ENCODE data around the gene NR1H4. TPM values are rescaled to one million over a fixed set of nuclear protein-coding genes. Genes with fewer than 3 reads are reported as not detected.

NR1H4 gene
- total and polyA plus RNA-seq, 8 donors: 0.20 to 0.72 (median 0.44) TPM; not detected in 2

GRCh38 chr12:100608776-100609175 is 135.1 kb downstream of the NR1H4 start:
- ATAC-seq (peak; percentile 59), DNase-seq (peak in 2 of 4 donors; percentile 50 to 57)
- H3K9me3 ChIP-seq: peaks cover 0 to 2% of the 10 kb centered on the region in 2 donors
- peaks cover 0 to 2% of the 10 kb centered on the region in 2 donors for H3K36me3 ChIP-seq
- H3K27ac ChIP-seq: no peak overlapping the region
- no peaks in the 10 kb centered on the region for H3K4me1 ChIP-seq
- intact Hi-C loops (cut with DNase I): no loop called here
- H3K27me3 ChIP-seq: no peaks in the 10 kb centered on the region
- H3K4me3 ChIP-seq: no peak overlapping the region
- no peak for TF ChIP-seq CTCF (IDR thresholded peaks at IDR 0.05)

GRCh38 chr12:100610666-100611430 is 137.2 kb downstream of the NR1H4 start:
- H3K27ac ChIP-seq: no peak overlapping the region
- no peaks in the 10 kb centered on the region for H3K4me1 ChIP-seq
- ATAC-seq (no peak), DNase-seq (no peak)
- intact Hi-C loops (cut with DNase I): no loop called here
- no peak overlapping the region for H3K4me3 ChIP-seq
- no peaks in the 10 kb centered on the region for H3K27me3 ChIP-seq
- H3K9me3 ChIP-seq: peaks cover 0 to 2% of the 10 kb centered on the region in 2 donors
- no peak for TF ChIP-seq CTCF (IDR thresholded peaks at IDR 0.05)
- H3K36me3 ChIP-seq: peaks cover 0 to 4% of the 10 kb centered on the region in 2 donors

- no peaks in the 10 kb centered on the region for H3K9me3 ChIP-seq
- intact Hi-C loops (cut with DNase I): no loop called here
- no peak for ATAC-seq
- DNase-seq: no peak
- H3K27me3 ChIP-seq: no peaks in the 10 kb centered on the region
- H3K36me3 ChIP-seq: peaks cover 0 to 4% of the 10 kb centered on the region in 2 donors
- TF ChIP-seq CTCF (IDR thresholded peaks at IDR 0.05): no peak
- no peaks in the 10 kb centered on the region for H3K4me1 ChIP-seq
- no peak overlapping the region for H3K4me3 ChIP-seq
- H3K27ac ChIP-seq: no peak overlapping the region
Measured at GRCh38 chr12:100612606-100613005, 138.9 kb downstream of the NR1H4 start.

Other genes starting within 250 kb of the NR1H4 start
- 1 to 10 TPM; 1.7 to 1.8 TPM for gene DEPDC4, start 206.8 kb upstream of the NR1H4 start, total RNA-seq
- 1 to 10 TPM; 4.7 to 9.8 (median 6.9) TPM for gene DEPDC4, start 206.8 kb upstream of the NR1H4 start, polyA plus RNA-seq (ENCODE audit: insufficient read length in 6 of 6)
- gene SCYL2, start 206.7 kb upstream of the NR1H4 start, total RNA-seq: 10 to 100 TPM; 48.9 to 49.0 TPM
- 10 to 100 TPM; 57.0 to 69.9 (median 62.8) TPM for gene SCYL2, start 206.7 kb upstream of the NR1H4 start, polyA plus RNA-seq (ENCODE audit: insufficient read length in 6 of 6)
- gene SLC17A8, start 116.8 kb upstream of the NR1H4 start, total RNA-seq: under 1 TPM; 0.13 to 0.61 TPM
- gene SLC17A8, start 116.8 kb upstream of the NR1H4 start, polyA plus RNA-seq (ENCODE audit: insufficient read length in 6 of 6): 1 to 10 TPM; 2.2 to 4.0 (median 3.3) TPM
- 10 to 100 TPM; 14.7 to 15.8 TPM for gene GAS2L3, start 99.8 kb downstream of the NR1H4 start, total RNA-seq
- 10 to 100 TPM; 17.0 to 38.2 (median 26.9) TPM for gene GAS2L3, start 99.8 kb downstream of the NR1H4 start, polyA plus RNA-seq (ENCODE audit: insufficient read length in 6 of 6)

Data from left lung (tissue), 10 donors.